T-helper 2 cell (primary cell): Measurements from ENCODE around the gene ADAMTS14.
"Not testable (repeated sequence)": the region's sequence is repeated elsewhere in the genome, so short reads cannot be mapped to it uniquely, and the experiment has no call there.

ENCODE experiments used
- DNase-seq, 5 experiments: peaks; one replicate each; pipeline versions ENCODE4 v3.0.0 to v3.0.0-alpha.2; 2012 to 2022
- total RNA-seq, 2 donors: gene quantifications; one replicate each; lab custom pipeline; 2026; lab: John Stamatoyannopoulos, UW

Gene ADAMTS14
- 0 reads per million in 2 donors for total RNA-seq

- DNase-seq = peak in 2 of 5 experiments; percentile 20 to 21
These were observed at the start of gene ADAMTS14 for GRCh38 chr10:70672165-70673042. Gene ADAMTS14, plus strand, starts transcription at chr10:70672506. Its CDS starts 297 bp downstream, at chr10:70672803.

- no peak for DNase-seq
These were observed 49.8 kb upstream of the ADAMTS14 start for GRCh38 chr10:70622541-70622940.

- no peak for DNase-seq
These were observed 49.1 kb upstream of the ADAMTS14 start for GRCh38 chr10:70622981-70623844.

GRCh38 chr10:70626056-70626455 is 46.2 kb upstream of the ADAMTS14 start:
- no peak for DNase-seq

- no peak for DNase-seq
These were observed 43.0 kb upstream of the ADAMTS14 start for GRCh38 chr10:70629338-70629737.

- DNase-seq = not testable (repeated sequence)
These were observed 40.6 kb upstream of the ADAMTS14 start for GRCh38 chr10:70631735-70632134.

GRCh38 chr10:70634011-70634410 is 38.3 kb upstream of the ADAMTS14 start:
- DNase-seq = no peak

- not testable (repeated sequence) for DNase-seq
These were observed 37.8 kb upstream of the ADAMTS14 start for GRCh38 chr10:70634515-70634914.

- not testable (repeated sequence) for DNase-seq
These were observed 32.5 kb upstream of the ADAMTS14 start for GRCh38 chr10:70639640-70640383.

- DNase-seq = not testable (repeated sequence)
These were observed 29.0 kb upstream of the ADAMTS14 start for GRCh38 chr10:70643272-70643671.

GRCh38 chr10:70644959-70645358 is 27.3 kb upstream of the ADAMTS14 start:
- DNase-seq = not testable (repeated sequence)

- DNase-seq = no peak
These were observed 25.2 kb upstream of the ADAMTS14 start for GRCh38 chr10:70647086-70647485.

GRCh38 chr10:70648427-70648826 is 23.9 kb upstream of the ADAMTS14 start:
- peak in 1 of 5 experiments; percentile 39 for DNase-seq

GRCh38 chr10:70649526-70649925 is 22.8 kb upstream of the ADAMTS14 start:
- no peak for DNase-seq

- no peak for DNase-seq
These were observed 22.2 kb upstream of the ADAMTS14 start for GRCh38 chr10:70650104-70650503.

- DNase-seq = no peak
These were observed 21.6 kb upstream of the ADAMTS14 start for GRCh38 chr10:70650718-70651117.

- DNase-seq = peak in 1 of 5 experiments; percentile 41
These were observed 20.6 kb upstream of the ADAMTS14 start for GRCh38 chr10:70651661-70652060.

- no peak for DNase-seq
These were observed 19.3 kb upstream of the ADAMTS14 start for GRCh38 chr10:70652761-70653657.

GRCh38 chr10:70655316-70655715 is 17.0 kb upstream of the ADAMTS14 start:
- DNase-seq = no peak

GRCh38 chr10:70656489-70656888 is 15.8 kb upstream of the ADAMTS14 start:
- DNase-seq = peak in 1 of 5 experiments; percentile 17

- no peak for DNase-seq
These were observed 15.3 kb upstream of the ADAMTS14 start for GRCh38 chr10:70657041-70657440.
